ENCODE data around the gene FADS1.

Gene FADS1

GRCh38 chr11:61775606-61776554 lies 40.9 kb downstream of the FADS1 start:
- DNase-seq = no peak

- no peak for DNase-seq
These were observed 41.7 kb downstream of the FADS1 start for GRCh38 chr11:61775106-61775505.

DNA sequence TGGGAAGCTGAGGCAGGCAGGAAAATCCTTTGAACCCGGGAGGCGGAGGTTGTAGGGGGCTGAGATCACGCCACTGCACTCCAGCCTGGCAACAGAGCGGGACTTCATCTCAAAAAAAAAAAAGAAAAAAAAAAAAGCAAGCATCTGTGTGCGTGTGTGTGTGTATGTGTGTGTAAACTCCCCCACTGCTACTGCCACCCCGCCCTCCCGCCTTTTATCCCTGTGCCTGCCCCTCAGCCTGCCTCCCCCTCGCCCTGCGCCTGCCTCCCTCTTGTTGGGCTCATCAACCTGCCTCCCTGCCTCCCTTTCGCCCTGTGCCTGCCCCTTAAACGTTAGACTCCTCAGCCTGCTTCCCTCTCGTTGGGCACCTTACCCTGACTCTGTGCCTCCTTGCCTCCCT lies 42.4 kb downstream of the FADS1 start:
- no peak for DNase-seq

GRCh38 chr11:61773809-61774208 lies 43.0 kb downstream of the FADS1 start:
- DNase-seq = no peak

DNA sequence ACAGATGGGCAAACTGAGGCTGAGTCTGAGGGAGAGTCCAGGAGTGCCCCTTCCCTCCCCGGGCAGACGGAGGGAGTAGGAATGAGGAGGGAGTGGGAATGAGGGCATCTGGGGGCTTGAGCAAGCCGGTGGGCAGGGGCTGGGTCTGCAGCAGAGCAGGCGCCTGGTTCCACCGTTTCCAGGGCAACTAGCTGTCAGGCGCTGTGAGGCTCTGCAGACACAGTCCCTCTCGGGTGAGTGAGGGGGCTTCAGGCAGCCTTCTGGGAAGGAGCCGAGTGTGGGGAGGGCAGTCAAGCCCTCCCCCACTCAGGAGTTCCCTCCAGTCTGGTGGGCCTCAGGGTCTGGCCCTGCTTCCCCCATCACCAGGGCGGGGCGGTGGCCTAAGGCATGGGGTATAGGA lies 43.4 kb downstream of the FADS1 start:
- DNase-seq = no peak

DNA sequence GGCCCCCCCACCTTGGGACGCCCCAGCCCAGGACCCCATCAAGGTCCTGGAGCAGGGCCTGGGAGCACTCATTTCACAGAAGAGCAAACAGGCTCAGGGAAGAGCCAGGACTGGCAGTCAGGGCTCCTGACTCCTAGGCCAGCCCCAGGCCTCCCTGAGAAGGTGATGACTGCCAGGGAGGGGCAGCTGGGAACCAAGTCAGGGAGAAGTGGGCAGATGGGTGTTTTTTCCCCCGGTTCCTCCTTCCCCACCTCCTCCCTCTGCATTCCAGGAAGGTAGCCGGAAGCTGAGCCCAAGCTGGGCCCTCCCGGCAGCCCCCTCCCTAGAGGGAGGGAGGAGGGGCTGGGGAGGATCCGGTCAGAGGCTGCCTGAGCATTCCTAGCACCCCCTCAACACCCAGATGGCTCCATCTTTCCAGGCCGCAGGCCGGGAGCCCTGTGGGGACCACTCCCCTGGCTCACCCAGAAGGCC lies 44.8 kb downstream of the FADS1 start:
- DNase-seq = no peak

DNA sequence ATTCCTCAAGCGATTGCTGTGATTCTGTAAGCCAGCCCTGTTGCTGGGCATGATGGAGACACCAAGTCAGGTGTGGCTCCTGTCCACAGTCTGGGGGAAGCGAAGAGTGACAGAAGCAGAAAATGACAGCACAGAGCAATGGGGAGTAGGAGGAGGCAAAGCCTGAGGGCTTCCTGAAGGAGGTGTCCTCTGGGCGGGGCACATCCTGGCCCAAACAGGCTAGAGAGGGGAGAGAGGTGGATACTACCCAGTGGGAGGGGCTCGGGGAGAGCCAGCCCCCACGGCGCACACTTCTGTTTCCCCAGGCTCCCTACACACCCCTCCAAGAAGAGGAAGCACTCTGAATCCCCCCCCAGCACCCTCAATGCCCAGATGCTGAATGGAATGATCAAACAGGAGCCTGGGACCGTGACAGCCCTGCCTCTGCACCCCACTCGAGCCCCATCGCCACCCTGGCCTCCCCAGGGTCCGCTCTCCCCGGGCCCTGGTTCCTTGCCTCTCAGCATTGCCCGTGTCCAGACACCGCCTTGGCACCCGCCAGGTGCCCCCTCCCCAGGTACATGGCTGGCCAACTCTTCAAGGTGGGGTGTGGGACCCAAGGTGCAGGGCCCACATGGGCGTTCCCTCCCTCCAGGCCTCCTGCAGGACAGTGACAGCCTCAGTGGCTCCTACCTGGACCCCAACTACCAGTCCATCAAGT lies 45.5 kb downstream of the FADS1 start:
- DNase-seq = no peak

- DNase-seq = no peak
These were observed 46.7 kb downstream of the FADS1 start for GRCh38 chr11:61769946-61770683.

GRCh38 chr11:61769169-61769920 lies 47.5 kb downstream of the FADS1 start:
- no peak for DNase-seq

DNA sequence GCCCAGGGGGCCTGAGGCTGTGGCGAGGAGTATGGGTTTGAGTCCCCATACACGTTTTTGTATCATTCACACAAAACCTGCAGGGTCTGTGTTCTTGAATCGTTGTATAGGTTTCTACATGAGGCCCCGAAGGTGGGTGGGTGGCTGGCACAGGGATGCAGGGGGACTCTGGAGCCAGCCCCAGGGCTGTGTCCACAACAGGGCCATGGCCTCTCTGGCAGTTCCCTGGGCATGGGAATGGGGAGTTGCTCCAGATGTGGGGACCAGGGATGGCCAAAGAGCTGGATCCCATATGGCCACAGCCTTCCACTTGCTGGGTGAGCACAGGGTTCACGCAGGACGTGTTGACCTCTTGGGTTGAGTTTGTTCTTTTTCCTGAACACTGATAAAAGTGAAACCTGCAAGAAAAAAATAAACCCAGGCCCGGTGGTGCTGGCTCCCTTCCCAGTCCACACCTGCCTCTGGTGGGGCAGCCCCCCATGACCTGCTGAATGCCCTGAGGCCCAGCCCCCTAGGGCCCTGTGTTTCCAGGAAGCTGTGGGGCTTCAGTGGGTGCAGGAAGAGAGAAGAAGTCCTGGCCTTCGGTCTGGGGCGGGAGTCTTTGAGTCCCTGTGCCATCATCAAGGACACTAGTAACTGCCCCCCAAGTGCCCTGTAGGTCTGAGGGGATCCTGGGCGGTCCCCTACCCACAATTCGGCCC lies 48.3 kb downstream of the FADS1 start:
- DNase-seq = no peak

GRCh38 chr11:61766353-61766841 lies 50.4 kb downstream of the FADS1 start:
- DNase-seq = no peak

- no peak for DNase-seq
These were observed 51.1 kb downstream of the FADS1 start for GRCh38 chr11:61765550-61766253.

GRCh38 chr11:61764606-61765260 lies 52.1 kb downstream of the FADS1 start:
- DNase-seq = no peak

DNA sequence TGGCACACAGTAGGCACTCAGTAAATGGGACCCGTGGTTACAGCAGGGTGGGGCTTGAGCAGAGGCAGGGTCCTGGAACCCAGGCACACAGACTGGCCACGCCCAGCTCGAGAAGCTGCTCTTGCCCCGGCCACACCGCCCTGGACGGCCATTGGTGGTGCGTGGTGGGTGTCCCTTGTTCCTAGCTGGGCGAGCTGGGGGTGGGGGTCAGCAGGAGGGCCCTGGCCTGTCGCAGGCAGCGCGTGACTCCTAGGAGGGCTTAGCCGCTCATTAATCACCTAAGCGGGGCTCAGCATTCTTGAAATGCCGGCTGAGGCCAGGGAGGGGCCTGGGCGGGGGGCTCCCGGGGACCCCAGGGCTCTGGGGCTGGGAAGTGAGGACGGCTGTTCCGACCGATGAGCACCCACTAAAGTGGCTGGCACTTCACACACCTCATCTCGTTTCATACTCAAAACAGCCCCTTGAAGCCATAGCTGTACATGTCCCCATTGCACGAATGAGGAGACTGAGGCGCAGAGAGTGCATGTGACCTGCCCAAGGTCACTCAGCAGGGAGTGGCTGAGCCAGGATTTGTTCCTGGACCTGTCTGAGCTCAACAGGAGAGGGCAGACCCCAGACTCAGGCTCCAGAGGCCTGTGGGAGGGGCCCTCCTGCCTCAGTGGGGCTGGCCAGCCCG lies 52.7 kb downstream of the FADS1 start:
- DNase-seq = no peak

DNA sequence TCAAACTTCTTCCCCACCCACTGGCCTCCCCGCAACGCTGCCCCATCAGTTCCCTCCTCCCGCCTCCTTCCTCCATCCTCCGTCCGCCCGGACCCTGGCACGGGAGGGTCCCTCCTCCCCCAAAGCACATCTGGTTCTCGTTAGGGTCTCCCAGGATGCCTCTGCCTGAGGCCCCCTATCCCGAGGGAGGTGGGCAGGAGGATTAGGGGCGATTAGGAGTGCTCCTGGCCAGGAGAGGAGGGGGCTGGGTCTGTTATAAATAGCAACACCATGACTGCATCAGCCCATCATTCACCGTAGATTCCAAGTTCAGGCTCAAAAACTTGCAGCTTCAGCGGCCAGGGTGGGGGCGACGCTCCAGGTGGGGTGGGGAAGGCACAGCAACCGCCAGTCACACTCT lies 54.0 kb downstream of the FADS1 start:
- no peak for DNase-seq

- no peak for DNase-seq
These were observed 54.6 kb downstream of the FADS1 start for GRCh38 chr11:61762223-61762615.

- DNase-seq = no peak
These were observed 55.2 kb downstream of the FADS1 start for GRCh38 chr11:61761440-61762222.

DNA sequence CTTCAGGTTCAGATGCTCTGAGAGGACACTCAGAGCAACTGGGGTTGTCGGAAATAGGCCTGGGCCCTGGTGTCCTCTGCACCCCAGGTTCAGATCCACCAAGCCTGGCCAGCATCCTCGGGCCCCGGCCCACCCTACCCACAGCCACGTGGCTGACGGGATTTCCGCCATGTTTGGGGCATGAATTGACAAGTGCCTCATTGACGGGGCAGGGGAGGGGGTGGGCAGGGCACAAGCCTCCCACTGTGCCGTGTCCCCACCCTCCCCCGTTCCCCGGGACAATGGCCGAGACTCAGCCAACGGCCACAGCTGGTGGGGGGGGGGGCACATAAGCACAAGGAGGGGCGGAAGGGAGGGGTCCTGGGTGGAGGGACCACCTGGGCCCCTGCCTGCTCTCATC lies 55.9 kb downstream of the FADS1 start:
- no peak for DNase-seq

GRCh38 chr11:61757213-61757862 lies 59.5 kb downstream of the FADS1 start:
- DNase-seq = no peak
